Activated CD8-positive, alpha-beta T cell treated with anti-CD3 and anti-CD28 coated beads, Interleukin-2, amount 10 ng/mL, durations not matched to agents 7 days and 5 days (primary cell): ENCODE data around the gene KIAA1958. TPM values are rescaled to one million over a fixed set of nuclear protein-coding genes. Genes with fewer than 3 reads are reported as not detected.

Source experiments
- ATAC-seq: fragments of 150-1000 bp; cut with Tn5 transposase; one replicate; pipeline ENCODE4 v1.10.0; 2021; ENCODE audit warnings: moderate library complexity
- CTCF ChIA-PET: fragments of 350-600 bp; sonication (Branson Sonifier 250); formaldehyde crosslinking; loops from one replicate; lab custom pipeline; 2021; ENCODE audit warnings: antibody characterized with exemption; lab: Charles Lee
- POLR2A ChIA-PET: fragments of 350-600 bp; sonication (Branson Sonifier 250); formaldehyde crosslinking; loops from one replicate; lab custom pipeline; 2021; ENCODE audit warnings: antibody characterized with exemption; lab: Charles Lee
- DNase-seq: peaks from one replicate; pipeline ENCODE4 v3.0.0-alpha.2; 2020
- H3K27ac Mint-ChIP-seq: one replicate; pipeline ENCODE4 v1.8.0; 2021; ENCODE audit warnings: mild to moderate bottlenecking, mixed read lengths
- H3K27me3 Mint-ChIP-seq: one replicate; pipeline ENCODE4 v1.8.0; 2021; ENCODE audit warnings: low read depth, mixed read lengths
- H3K36me3 Mint-ChIP-seq: one replicate; pipeline ENCODE4 v1.8.0; 2021; ENCODE audit warnings: low read depth, mixed read lengths
- H3K4me1 Mint-ChIP-seq: one replicate; pipeline ENCODE4 v1.8.0; 2021; ENCODE audit warnings: low read depth, mixed read lengths
- H3K4me3 Mint-ChIP-seq: one replicate; pipeline ENCODE4 v1.8.0; 2021; ENCODE audit warnings: mild to moderate bottlenecking, mixed read lengths
- H3K9me3 Mint-ChIP-seq: one replicate; pipeline ENCODE4 v1.8.0; 2022; ENCODE audit warnings: mixed read lengths; ENCODE audit not compliant: insufficient read depth
- total RNA-seq, 2 experiments: library from RNA; stranded (reverse); gene quantifications; one replicate each; pipeline ENCODE4 v1.2.3, GENCODE V29; 2021

KIAA1958 gene
- total RNA-seq, 2 experiments from 2014 or later: 11.1 to 11.5 TPM

- H3K4me3 Mint-ChIP-seq: no peak overlapping the region
- H3K27me3 Mint-ChIP-seq: no peaks in the 10 kb centered on the region
- no peak overlapping the region for H3K27ac Mint-ChIP-seq
- ChIA-PET CTCF (no interaction called here), POLR2A (no interaction called here)
- H3K36me3 Mint-ChIP-seq: no peaks in the 10 kb centered on the region
- no peaks in the 10 kb centered on the region for H3K9me3 Mint-ChIP-seq
- no peak for DNase-seq
- H3K4me1 Mint-ChIP-seq: peaks cover 3% of the 10 kb centered on the region
- no peak for ATAC-seq
Observed at GRCh38 chr9:112559629-112560413, 73.2 kb downstream of the KIAA1958 start.

DNA sequence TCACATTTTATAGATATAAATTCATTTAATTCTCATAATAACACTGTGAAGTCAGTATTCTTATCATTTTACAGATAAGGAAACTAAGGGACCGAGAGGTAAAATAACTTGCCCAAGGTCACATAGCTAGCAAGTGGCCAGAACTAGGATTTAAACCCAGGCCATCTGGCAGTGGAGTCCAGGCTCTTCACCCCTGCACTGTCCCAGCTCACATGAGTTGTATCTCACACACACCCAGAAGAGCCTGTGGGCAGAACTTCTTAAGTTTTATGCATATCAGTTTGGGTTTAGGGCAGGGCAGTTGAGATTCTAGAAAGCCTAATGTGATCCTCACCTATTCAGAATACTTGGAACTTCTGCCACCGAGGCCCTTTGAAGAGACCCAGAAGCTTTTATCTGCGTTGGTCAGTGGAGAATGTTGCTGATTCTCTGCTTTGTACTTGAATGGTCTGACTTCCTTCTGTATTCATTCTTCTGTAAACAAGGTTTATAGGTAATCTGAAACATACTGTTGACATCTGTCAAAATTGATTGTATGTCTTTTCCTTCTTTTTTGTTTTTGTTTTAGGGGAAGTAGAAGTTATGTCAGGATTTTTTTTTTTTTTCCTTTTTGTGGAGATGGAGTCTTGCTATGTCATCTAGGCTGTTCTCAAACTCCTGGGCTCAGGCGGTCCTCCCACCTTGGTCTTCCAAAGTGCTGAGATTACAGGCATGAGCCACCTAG is 75.8 kb downstream of the KIAA1958 start:
- H3K36me3 Mint-ChIP-seq: no peaks in the 10 kb centered on the region
- peaks cover 2% of the 10 kb centered on the region for H3K4me1 Mint-ChIP-seq
- DNase-seq (no peak), ATAC-seq (no peak)
- H3K4me3 Mint-ChIP-seq: no peak overlapping the region
- no peaks in the 10 kb centered on the region for H3K9me3 Mint-ChIP-seq
- CTCF ChIA-PET: interaction anchor here (0.6 kb wide), 1 partner anchor 571 kb away, joined by 4 read pairs; no protein-coding TSS in a partner anchor
- no peaks in the 10 kb centered on the region for H3K27me3 Mint-ChIP-seq
- H3K27ac Mint-ChIP-seq: no peak overlapping the region
- POLR2A ChIA-PET: no interaction called here

- POLR2A ChIA-PET: no interaction called here
- Mint-ChIP-seq H3K4me3 (no peak overlapping the region), H3K27me3 (no peaks in the 10 kb centered on the region), H3K36me3 (no peaks in the 10 kb centered on the region), H3K4me1 (peaks cover 2% of the 10 kb centered on the region), H3K27ac (no peak overlapping the region), H3K9me3 (no peaks in the 10 kb centered on the region)
- DNase-seq (no peak), ATAC-seq (no peak)
- CTCF ChIA-PET: no interaction called here
Observed at GRCh38 chr9:112569186-112569585, 82.6 kb downstream of the KIAA1958 start.

DNA sequence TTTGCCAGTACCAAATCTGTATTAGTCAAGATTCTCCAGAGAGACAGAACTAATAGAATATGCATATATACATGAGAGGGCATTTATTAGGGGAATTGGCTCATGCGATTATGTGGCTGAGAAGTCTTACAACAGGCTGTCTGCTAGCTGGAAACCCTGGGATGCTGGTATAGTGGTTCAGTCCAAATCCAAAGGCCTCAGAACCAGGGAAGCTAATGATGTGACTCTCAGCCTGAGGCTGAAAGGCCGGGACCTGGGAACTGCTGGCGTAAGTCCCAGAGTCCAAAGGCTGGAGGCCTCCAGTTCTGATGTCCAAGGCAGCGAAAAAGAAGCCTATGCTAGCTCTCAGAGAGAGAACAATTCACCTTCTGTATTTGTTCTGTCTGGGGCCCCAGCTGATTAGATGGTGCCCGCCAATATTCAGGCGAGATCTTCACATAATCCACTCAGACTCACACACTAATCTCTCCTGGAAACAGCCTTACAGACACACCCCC is 84.1 kb downstream of the KIAA1958 start:
- ChIA-PET POLR2A (no interaction called here), CTCF (no interaction called here)
- Mint-ChIP-seq H3K4me1 (peaks cover 2% of the 10 kb centered on the region), H3K9me3 (no peaks in the 10 kb centered on the region), H3K27me3 (no peaks in the 10 kb centered on the region), H3K36me3 (peaks cover 2% of the 10 kb centered on the region), H3K27ac (no peak overlapping the region), H3K4me3 (no peak overlapping the region)
- ATAC-seq (no peak), DNase-seq (no peak)

GRCh38 chr9:112571624-112572355 is 85.2 kb downstream of the KIAA1958 start:
- H3K4me1 Mint-ChIP-seq: peaks cover 2% of the 10 kb centered on the region
- ChIA-PET POLR2A (no interaction called here), CTCF (no interaction called here)
- H3K36me3 Mint-ChIP-seq: peaks cover 2% of the 10 kb centered on the region
- H3K4me3 Mint-ChIP-seq: no peak overlapping the region
- no peaks in the 10 kb centered on the region for H3K27me3 Mint-ChIP-seq
- ATAC-seq: no peak
- no peak for DNase-seq
- no peaks in the 10 kb centered on the region for H3K9me3 Mint-ChIP-seq
- no peak overlapping the region for H3K27ac Mint-ChIP-seq

GRCh38 chr9:112572416-112572815 is 85.8 kb downstream of the KIAA1958 start:
- no peak for DNase-seq
- peaks cover 2% of the 10 kb centered on the region for H3K36me3 Mint-ChIP-seq
- ATAC-seq: no peak
- H3K4me1 Mint-ChIP-seq: peaks cover 2% of the 10 kb centered on the region
- CTCF ChIA-PET: no interaction called here
- POLR2A ChIA-PET: no interaction called here
- no peaks in the 10 kb centered on the region for H3K27me3 Mint-ChIP-seq
- H3K27ac Mint-ChIP-seq: no peak overlapping the region
- no peak overlapping the region for H3K4me3 Mint-ChIP-seq
- H3K9me3 Mint-ChIP-seq: no peaks in the 10 kb centered on the region

DNA sequence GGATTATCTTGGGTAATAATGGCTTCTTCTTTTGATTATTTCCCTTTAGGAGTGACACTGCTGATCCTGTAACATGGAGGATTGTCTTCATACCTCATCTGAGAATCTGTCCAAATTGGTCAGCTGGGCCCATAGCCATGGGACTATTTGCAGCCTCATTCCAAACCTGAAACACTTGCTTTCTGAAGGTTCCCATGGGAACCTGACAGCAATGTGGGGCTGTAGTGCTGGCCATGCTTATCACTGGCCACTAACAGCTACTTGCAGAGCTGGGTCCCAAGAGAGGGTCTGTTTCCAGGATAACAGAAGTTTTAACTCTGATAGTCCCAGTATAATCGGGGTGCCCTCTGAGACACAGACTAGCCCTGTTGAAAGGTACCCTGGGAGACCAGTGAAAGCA is 87.4 kb downstream of the KIAA1958 start:
- no peak overlapping the region for H3K4me3 Mint-ChIP-seq
- H3K4me1 Mint-ChIP-seq: peaks cover 2% of the 10 kb centered on the region
- POLR2A ChIA-PET: no interaction called here
- H3K27me3 Mint-ChIP-seq: no peaks in the 10 kb centered on the region
- H3K27ac Mint-ChIP-seq: no peak overlapping the region
- H3K9me3 Mint-ChIP-seq: no peaks in the 10 kb centered on the region
- no peak for DNase-seq
- no peak for ATAC-seq
- CTCF ChIA-PET: no interaction called here
- H3K36me3 Mint-ChIP-seq: peaks cover 2% of the 10 kb centered on the region

GRCh38 chr9:112575107-112575506 is 88.5 kb downstream of the KIAA1958 start:
- ChIA-PET CTCF (no interaction called here), POLR2A (no interaction called here)
- no peaks in the 10 kb centered on the region for H3K27me3 Mint-ChIP-seq
- H3K4me3 Mint-ChIP-seq: no peak overlapping the region
- H3K27ac Mint-ChIP-seq: no peak overlapping the region
- no peak for ATAC-seq
- H3K4me1 Mint-ChIP-seq: peaks cover 2% of the 10 kb centered on the region
- no peak for DNase-seq
- H3K9me3 Mint-ChIP-seq: no peaks in the 10 kb centered on the region
- peaks cover 2% of the 10 kb centered on the region for H3K36me3 Mint-ChIP-seq

GRCh38 chr9:112581469-112582176 is 95.0 kb downstream of the KIAA1958 start:
- Mint-ChIP-seq H3K4me1 (no peaks in the 10 kb centered on the region), H3K4me3 (no peak overlapping the region), H3K27ac (no peak overlapping the region), H3K36me3 (no peaks in the 10 kb centered on the region), H3K9me3 (no peaks in the 10 kb centered on the region), H3K27me3 (no peaks in the 10 kb centered on the region)
- ChIA-PET POLR2A (no interaction called here), CTCF (no interaction called here)
- no peak for DNase-seq
- no peak for ATAC-seq

DNA sequence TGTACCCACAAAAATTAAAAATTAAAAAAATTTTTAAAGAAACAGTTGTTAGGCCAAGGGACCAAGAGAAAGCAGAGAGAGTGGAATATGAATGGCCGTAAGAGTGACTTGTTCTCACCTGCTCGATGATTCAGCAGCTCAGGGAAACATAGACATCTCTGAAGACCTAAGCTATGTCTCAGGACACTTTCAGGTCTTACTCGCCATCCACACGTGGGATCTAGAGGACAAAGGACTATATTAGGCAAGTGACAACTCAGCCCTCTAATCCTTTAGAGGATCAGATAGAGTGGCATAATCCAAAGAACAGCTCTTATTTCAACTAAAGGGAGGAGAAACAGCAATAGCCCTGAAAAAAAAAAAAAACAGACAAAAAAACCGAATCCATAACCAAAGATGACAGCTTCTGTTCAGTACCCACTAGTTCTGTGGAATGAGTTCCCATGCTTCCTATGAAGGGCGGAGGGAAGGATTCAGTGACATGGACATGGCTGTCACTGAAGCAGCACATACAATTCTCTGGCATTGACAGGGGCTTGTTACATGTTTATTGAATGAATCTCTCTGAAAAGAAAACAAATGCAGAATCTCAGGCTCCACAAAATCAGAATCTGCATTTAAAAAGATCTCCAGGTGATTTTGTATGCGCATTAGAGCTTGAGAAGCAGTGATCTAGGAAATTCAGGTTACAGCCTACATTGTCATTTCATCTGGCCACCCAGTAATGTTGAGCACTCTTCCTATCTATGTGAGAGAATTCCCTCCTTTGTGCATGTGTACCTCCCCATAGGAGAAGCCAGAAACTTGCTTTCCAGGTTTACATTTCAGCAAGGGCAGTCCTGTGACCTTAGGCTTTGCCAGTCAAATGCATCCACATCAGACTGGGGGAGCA is 96.0 kb downstream of the KIAA1958 start:
- H3K27me3 Mint-ChIP-seq: no peaks in the 10 kb centered on the region
- no peak overlapping the region for H3K27ac Mint-ChIP-seq
- no peaks in the 10 kb centered on the region for H3K4me1 Mint-ChIP-seq
- no peak overlapping the region for H3K4me3 Mint-ChIP-seq
- POLR2A ChIA-PET: no interaction called here
- DNase-seq: no peak
- no peak for ATAC-seq
- H3K9me3 Mint-ChIP-seq: no peaks in the 10 kb centered on the region
- CTCF ChIA-PET: no interaction called here
- no peaks in the 10 kb centered on the region for H3K36me3 Mint-ChIP-seq
